Measurements from ENCODE around the gene FRY. TPM values are rescaled to one million over a fixed set of nuclear protein-coding genes. Genes with fewer than 3 reads are reported as not detected.

FRY gene
- total and polyA plus RNA-seq, 2 donors (not counting 1 experiment from before 2014, with no cell fraction given), result 2.3 to 6.3 TPM

DNA sequence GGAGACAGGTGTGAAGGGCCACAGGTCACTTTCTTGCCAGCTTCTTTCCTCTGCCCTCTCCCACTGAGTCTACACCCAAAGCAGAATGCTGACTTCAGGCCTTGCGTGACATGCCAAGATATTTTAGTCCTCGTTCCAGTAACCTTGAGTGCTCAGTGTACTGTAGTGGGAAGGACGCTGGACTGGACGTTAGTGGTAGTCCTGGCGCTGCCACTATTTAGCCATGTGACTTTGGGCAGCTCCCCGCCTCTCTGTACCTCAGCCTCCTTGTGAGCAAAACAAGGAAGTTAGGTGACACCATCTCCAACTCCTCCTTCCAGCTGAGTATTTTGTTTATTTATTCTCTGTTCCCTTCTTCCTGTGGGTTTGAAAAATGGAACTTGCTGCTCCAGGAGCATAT is 86.1 kb downstream of the FRY start:
- H3K9me3 ChIP-seq (ENCODE audit: control extremely low read depth in 1 of 3, control insufficient read depth in 2 of 3, insufficient read depth in 1 of 3, low read length in 2 of 3), result peaks cover 0 to 3% (median 0%) of the 10 kb centered on the region in 3 donors
- Mint-ChIP-seq H3K9me3 (ENCODE audit: insufficient read depth) (peaks cover 3% of the 10 kb centered on the region), H3K27ac (no peak overlapping the region), H3K4me1 (peaks cover 13% of the 10 kb centered on the region), H3K4me3 (no peak overlapping the region), H3K27me3 (no peaks in the 10 kb centered on the region)
- POLR2A ChIA-PET, result no interaction called here
- no peak overlapping the region for H3K4me3 ChIP-seq (ENCODE audit: control extremely low read depth in 1 of 5, extremely low read depth in 1 of 5, insufficient read depth in 1 of 5, low read depth in 2 of 5, low read length in 4 of 5)
- DNase-seq (no peak), ATAC-seq (ENCODE audit: low read depth) (no peak)
- no peak overlapping the region for H3K4me2 ChIP-seq (replicated peaks; ENCODE audit: low read depth, low read length, poor library complexity, severe bottlenecking)
- TF ChIP-seq, protein P1, sequence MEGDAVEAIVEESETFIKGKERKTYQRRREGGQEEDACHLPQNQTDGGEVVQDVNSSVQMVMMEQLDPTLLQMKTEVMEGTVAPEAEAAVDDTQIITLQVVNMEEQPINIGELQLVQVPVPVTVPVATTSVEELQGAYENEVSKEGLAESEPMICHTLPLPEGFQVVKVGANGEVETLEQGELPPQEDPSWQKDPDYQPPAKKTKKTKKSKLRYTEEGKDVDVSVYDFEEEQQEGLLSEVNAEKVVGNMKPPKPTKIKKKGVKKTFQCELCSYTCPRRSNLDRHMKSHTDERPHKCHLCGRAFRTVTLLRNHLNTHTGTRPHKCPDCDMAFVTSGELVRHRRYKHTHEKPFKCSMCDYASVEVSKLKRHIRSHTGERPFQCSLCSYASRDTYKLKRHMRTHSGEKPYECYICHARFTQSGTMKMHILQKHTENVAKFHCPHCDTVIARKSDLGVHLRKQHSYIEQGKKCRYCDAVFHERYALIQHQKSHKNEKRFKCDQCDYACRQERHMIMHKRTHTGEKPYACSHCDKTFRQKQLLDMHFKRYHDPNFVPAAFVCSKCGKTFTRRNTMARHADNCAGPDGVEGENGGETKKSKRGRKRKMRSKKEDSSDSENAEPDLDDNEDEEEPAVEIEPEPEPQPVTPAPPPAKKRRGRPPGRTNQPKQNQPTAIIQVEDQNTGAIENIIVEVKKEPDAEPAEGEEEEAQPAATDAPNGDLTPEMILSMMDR (IDR thresholded peaks at IDR 0.05), result no peak
- TF ChIP-seq EZH2 (IDR thresholded peaks at IDR 0.05; ENCODE audit: borderline replicate concordance, insufficient read depth, low read depth, low read length, poor library complexity, severe bottlenecking), result no peak
- H3K36me3 ChIP-seq (replicated peaks in 1 of 2; ENCODE audit: control extremely low read depth in 1 of 2, control insufficient read depth in 1 of 2, extremely low read depth in 1 of 2, insufficient read depth in 2 of 2, low read length in 1 of 2), result peaks cover 0 to 2% of the 10 kb centered on the region in 2 experiments
- H3K79me2 ChIP-seq (ENCODE audit: control insufficient read depth, insufficient read depth, low read length), result no peaks in the 10 kb centered on the region
- intact Hi-C loops (cut with micrococcal nuclease), result no loop called here
- no peak overlapping the region for H3K27ac ChIP-seq (ENCODE audit: low read length in 2 of 2)
- CTCF ChIA-PET, result no interaction called here
- no peak overlapping the region for H2AFZ ChIP-seq (ENCODE audit: insufficient read depth, low read depth, low read length, poor library complexity, severe bottlenecking)
- no peaks in the 10 kb centered on the region for H3K27me3 ChIP-seq (replicated peaks in 1 of 4; ENCODE audit: control extremely low read depth in 1 of 4, control insufficient read depth in 3 of 4, insufficient read depth in 4 of 4, low read length in 3 of 4)
- no peak overlapping the region for H3K9ac ChIP-seq (ENCODE audit: low read length)
- peaks cover 0 to 3% of the 10 kb centered on the region in 2 donors for H3K4me1 ChIP-seq (ENCODE audit: control insufficient read depth in 2 of 2, insufficient read depth in 2 of 2, low read length in 2 of 2)
- 70% methylated on average over 4 of the region's 6 CpGs for WGBS (ENCODE audit: insufficient coverage)
- H4K20me1 ChIP-seq (ENCODE audit: control insufficient read depth, insufficient read depth, low read length, poor library complexity, severe bottlenecking), result no peaks in the 10 kb centered on the region

DNA sequence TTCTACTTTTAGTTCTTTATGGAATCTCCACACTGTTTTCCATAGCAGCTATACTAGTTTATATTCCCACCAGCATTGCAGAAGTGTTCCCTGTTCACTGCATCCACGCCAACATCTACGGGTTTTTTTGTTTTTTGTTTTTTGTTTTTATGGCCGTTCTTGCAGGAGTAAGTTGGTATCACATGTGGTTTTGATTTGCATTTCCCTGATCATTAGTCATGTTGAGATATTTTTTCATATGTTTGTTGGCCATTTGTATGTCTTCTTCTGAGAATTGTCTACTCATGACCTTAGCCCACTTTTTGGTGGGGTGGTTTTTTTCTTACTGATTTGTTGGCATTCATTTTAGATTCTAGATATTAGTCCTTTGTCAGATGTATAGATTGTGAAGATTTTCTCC is 89.7 kb downstream of the FRY start:
- no peaks in the 10 kb centered on the region for H3K79me2 ChIP-seq (ENCODE audit: control insufficient read depth, insufficient read depth, low read length)

More for the DNA sequence above, 89.7 kb downstream of the FRY start:
- TF ChIP-seq, protein P1 (IDR thresholded peaks at IDR 0.05), result no peak
- no peak for TF ChIP-seq EZH2 (IDR thresholded peaks at IDR 0.05; ENCODE audit: borderline replicate concordance, insufficient read depth, low read depth, low read length, poor library complexity, severe bottlenecking)
- H3K27me3 ChIP-seq (replicated peaks in 1 of 4; ENCODE audit: control extremely low read depth in 1 of 4, control insufficient read depth in 3 of 4, insufficient read depth in 4 of 4, low read length in 3 of 4), result no peaks in the 10 kb centered on the region
- POLR2A ChIA-PET, result no interaction called here
- Mint-ChIP-seq H3K9me3 (ENCODE audit: insufficient read depth) (peaks cover 6% of the 10 kb centered on the region), H3K27me3 (no peaks in the 10 kb centered on the region), H3K4me1 (peaks cover under 1% of the 10 kb centered on the region), H3K4me3 (no peak overlapping the region), H3K27ac (no peak overlapping the region)
- no peak overlapping the region for H3K4me2 ChIP-seq (replicated peaks; ENCODE audit: low read depth, low read length, poor library complexity, severe bottlenecking)
- no peak overlapping the region for H3K4me3 ChIP-seq (ENCODE audit: control extremely low read depth in 1 of 5, extremely low read depth in 1 of 5, insufficient read depth in 1 of 5, low read depth in 2 of 5, low read length in 4 of 5)
- no peaks in the 10 kb centered on the region for H4K20me1 ChIP-seq (ENCODE audit: control insufficient read depth, insufficient read depth, low read length, poor library complexity, severe bottlenecking)
- no peak for DNase-seq
- H3K9ac ChIP-seq (ENCODE audit: low read length), result no peak overlapping the region
- H2AFZ ChIP-seq (ENCODE audit: insufficient read depth, low read depth, low read length, poor library complexity, severe bottlenecking), result no peak overlapping the region
- intact Hi-C loops (cut with micrococcal nuclease), result no loop called here
- no peaks in the 10 kb centered on the region for H3K4me1 ChIP-seq (ENCODE audit: control insufficient read depth in 2 of 2, insufficient read depth in 2 of 2, low read length in 2 of 2)
- peaks cover 0 to 3% (median 0%) of the 10 kb centered on the region in 3 donors for H3K9me3 ChIP-seq (ENCODE audit: control extremely low read depth in 1 of 3, control insufficient read depth in 2 of 3, insufficient read depth in 1 of 3, low read length in 2 of 3)
- WGBS (ENCODE audit: insufficient coverage), result 40% methylated on average over 1 of the region's 3 CpGs
- CTCF ChIA-PET, result interaction anchor here (1.5 kb wide), 1 partner anchor 104 kb away, joined by 3 read pairs; no protein-coding TSS in a partner anchor
- H3K36me3 ChIP-seq (replicated peaks in 1 of 2; ENCODE audit: control extremely low read depth in 1 of 2, control insufficient read depth in 1 of 2, extremely low read depth in 1 of 2, insufficient read depth in 2 of 2, low read length in 1 of 2), result peaks cover 0 to 2% of the 10 kb centered on the region in 2 experiments
- no peak for ATAC-seq (ENCODE audit: low read depth)
- no peak overlapping the region for H3K27ac ChIP-seq (ENCODE audit: low read length in 2 of 2)

All from B cell (primary cell).